SK-MEL-5 (cell line): ENCODE measurements around the gene TSR3. TPM values are rescaled to one million over a fixed set of nuclear protein-coding genes. Genes with fewer than 3 reads are reported as not detected.

Experiments
- DNase-seq: peaks from one replicate; pipeline ENCODE4 v3.0.0-alpha.2; 2016; ENCODE audit warnings: low read depth, low spot score
- in situ Hi-C: cut with HindIII; loops from 2 replicates; pipeline ENCODE4 v1.10.0; 2016; ENCODE audit warnings: low sequenced_read_pairs, high pct_unique_total_duplicates, low pct_unique_long_range_greater_than_20kb
- total RNA-seq: library from RNA; depleted of rRNA; stranded (reverse); fragments of >200 nt; shearing (Covaris generic); gene quantifications from 2 replicates; pipeline ENCODE4 v1.2.3, GENCODE V29; 2014

TSR3 gene
- total RNA-seq, 1 experiment from 2014 or later: 68.1 TPM

- in situ Hi-C loops: no loop called here
- peak; percentile 41 for DNase-seq
Observed at GRCh38 chr16:1379304-1380076, 27.8 kb upstream of the TSR3 start.

DNA sequence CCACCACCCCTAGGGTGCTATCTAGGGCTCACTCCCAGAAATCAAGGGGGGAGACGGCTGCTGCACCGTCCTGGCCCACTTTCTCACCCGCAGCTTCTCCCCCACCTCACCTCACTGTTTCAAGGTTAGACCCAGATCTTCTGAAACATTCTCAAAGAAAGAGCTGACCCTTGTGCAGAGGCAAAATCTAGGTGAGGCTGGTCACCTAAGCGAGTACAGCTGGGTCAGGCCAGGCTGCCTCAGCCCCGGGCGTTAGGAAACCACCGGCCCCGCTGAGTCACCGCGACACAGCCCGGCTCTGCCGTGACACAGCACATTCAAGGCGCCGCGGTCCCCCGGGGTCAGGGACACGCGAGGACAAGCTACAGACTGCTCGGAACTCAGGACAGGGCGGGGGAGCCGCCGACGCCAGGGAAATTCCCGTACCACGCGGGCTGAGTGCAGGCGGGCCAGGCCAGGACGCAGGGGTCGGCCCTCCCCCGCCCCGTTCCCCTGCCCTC lies 27.2 kb upstream of the TSR3 start:
- DNase-seq: peak; percentile 41
- in situ Hi-C loops: no loop called here

GRCh38 chr16:1378087-1378803 lies 26.6 kb upstream of the TSR3 start:
- DNase-seq: no peak
- in situ Hi-C loops: no loop called here

DNA sequence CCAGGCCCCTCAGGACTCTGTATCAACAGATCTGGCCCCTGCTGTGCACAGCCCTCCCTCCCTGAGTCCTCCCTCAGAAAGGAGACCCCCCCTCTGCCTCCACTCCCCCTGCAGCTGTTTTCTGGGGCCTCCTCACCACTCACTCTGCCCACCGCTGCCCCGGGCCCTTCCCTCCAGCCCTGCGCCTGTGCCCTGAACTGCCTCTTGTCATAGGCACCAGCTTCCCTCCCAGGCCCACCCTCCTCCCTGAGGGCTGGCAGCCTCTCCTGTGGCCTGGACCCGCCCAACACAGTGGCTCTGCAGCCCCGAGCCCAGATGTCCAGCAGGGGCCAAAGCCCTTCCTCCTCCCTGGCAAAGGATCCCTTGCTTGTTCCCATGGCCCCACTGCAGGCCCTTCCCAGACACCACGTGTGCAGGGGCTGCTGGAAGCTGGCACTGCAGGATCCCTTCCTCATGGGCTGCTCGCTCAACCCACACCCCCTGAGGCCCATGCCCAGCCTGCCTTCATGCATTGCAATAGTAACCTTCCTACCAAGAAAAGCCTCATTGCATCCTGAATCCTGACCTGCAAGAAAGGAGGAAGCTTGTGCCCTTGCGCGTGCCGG lies 25.8 kb upstream of the TSR3 start:
- DNase-seq: no peak
- in situ Hi-C loops: no loop called here

DNA sequence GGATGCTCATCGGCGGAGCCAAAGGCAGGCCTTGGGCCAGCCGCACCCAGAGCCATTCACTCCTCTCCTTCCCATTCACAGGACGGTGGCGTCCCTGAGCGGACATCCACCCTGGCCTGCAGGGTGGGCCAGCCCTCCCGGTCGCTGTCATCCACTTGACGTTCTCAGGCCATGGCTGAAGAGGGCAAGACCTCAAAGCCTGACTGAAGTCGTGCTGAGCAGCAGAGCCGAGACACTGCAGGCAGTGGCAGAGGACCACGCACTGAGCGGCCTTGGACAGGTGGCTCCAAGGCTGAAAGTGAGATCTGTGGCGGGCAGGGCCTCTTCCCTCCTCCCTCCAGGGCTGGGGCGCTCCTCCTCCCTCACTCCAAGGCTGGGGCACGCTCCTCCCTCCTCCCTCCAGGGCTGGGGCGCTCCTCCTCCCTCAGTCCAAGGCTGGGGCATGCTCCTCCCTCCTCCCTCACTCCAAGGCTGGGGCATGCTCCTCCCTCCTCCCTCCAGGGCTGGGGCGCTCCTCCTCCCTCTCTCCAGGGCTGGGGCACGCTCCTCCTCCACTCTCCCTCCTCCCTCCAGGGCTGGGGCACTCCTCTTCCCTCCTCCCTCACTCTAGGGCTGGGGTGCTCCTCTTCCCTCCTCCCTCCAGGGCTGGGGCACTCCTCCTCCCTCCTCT lies 24.2 kb upstream of the TSR3 start:
- no peak for DNase-seq
- in situ Hi-C loops: no loop called here

- in situ Hi-C loops: no loop called here
Observed at GRCh38 chr16:1375298-1375640, 23.6 kb upstream of the TSR3 start.

GRCh38 chr16:1374418-1375297 lies 23.0 kb upstream of the TSR3 start:
- in situ Hi-C loops: no loop called here
- DNase-seq: no peak

More at GRCh38 chr16:1375298-1375640, 23.6 kb upstream of the TSR3 start:
- no peak for DNase-seq

GRCh38 chr16:1372292-1372950 lies 20.7 kb upstream of the TSR3 start:
- in situ Hi-C loops: no loop called here
- no peak for DNase-seq

DNA sequence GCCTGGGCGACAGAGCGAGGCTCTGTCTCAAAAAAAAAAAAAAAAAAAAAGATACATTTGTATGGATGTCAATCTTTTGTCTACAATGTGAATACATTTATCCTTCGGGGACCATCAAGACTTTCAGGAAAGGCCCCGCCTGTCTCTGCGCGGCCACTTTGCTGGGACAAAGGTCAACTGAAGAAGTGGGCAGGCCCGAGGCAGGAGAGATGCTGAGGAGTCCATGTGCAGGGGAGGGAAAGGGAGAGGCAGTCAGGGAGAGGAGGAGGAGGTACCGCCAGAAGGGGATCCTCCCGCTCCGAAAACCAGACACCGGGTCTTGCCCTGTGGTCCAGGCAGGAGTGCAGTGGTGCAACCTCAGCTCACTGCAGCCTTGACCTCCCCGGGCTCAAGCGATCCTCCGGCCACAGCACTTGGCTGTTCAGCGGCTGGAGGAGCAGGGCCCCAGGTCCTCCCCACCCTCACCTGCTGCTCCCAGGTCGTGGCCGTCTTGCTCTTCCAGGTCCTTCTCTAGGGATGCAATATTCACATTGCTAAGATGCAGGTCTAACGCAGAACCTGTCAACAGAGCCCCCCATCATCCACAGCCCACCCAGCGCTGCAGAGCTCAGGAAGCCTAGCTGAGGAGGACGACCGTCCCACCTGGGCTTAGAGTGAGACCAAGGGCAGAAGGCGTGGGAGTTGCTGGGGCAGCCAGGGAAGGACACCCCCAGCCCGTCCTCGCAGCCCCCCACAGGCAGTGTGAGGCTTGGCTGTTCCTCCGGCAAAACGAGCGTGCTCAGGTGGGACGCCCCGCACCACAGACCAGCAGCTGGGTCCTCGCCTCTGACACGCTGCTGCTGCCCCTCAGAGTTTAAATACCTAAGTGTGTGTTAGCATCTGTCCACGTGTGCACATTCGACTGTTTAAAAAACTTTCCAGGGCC lies 19.6 kb upstream of the TSR3 start:
- in situ Hi-C loops: no loop called here
- DNase-seq: no peak

GRCh38 chr16:1367486-1368174 lies 16.0 kb upstream of the TSR3 start:
- DNase-seq: no peak
- in situ Hi-C loops: no loop called here

DNA sequence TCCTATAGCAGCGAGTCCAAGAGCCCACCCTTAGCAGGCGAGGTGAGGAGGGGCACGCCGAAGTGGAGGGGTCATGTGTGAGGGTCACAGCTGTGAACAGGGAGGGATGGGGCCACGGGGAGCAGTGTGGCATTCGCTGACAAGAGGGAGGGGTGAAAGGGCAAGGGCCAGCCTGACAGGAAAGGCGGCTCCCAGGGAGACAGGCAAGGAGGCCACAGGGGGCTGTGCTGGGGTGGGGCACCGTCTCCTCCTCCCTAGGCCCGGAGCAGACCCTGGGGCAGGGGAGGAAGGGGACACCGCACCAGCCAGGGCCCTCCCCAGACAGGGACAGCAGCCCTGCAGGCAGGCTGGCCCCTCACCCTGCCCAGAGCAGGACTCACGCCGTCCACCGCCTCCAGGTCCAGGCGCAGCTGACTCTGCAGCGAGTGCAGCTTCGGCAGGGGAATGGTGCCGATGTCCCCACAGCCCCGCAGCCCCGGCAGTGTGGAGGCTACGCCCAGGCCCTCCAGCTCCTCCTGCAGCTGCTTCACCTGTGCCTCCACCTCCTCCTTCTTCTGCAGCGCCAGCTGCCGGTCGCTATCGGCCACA lies 15.1 kb upstream of the TSR3 start:
- no peak for DNase-seq
- in situ Hi-C loops: no loop called here

GRCh38 chr16:1366060-1366711 lies 14.5 kb upstream of the TSR3 start:
- no peak for DNase-seq
- in situ Hi-C loops: no loop called here

DNA sequence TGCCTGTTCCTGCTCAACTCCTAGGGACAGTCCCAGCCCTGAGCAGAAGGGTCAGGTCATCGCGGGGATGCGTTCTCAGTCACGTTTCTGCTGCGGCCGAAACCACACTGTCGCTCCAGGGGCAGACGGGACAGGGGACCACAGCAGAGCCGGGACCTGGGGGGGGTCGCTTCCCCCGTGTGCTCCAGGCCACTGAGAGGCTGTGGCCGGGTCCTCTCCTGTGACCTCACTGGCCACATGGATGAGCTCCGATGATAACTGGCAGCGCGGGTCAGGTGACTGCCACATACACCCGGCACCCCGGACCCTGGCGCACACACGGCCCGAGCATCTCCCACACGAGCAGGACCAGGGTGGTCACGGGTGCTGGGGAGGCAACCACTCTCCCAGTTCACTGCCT lies 12.8 kb upstream of the TSR3 start:
- no peak for DNase-seq
- in situ Hi-C loops: no loop called here

DNA sequence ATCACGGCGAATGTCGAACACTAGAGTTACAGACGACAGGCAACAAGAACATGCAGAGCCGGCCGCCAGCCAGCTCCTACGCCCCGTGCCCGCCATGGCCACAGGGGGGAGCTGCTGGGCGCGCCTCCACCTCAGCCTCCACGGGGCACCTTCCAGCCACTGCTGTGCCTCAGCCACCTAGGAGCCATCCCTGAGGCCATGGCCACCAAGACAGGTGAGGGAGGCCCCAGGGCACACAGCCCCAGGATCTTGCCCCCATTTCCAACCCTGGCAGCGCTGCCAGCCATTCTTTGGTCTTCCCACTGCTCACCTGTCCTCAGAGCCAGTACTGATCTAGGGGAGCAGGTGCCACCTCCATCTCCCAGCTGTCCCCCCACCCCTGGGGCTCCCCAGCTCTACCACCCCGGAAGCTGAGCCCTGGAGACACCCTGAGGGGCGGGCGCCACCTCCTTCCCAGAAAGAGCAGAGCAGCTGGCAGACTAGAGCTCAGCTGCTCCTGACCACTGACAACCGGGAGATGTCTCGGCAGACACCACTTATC lies 11.9 kb upstream of the TSR3 start:
- DNase-seq: peak; percentile 63
- in situ Hi-C loops: no loop called here
